Neural cell (in vitro differentiated cells): Measurements from ENCODE around the gene HS6ST3.

ENCODE experiments used
- CTCF ChIP-seq: fragments of 450-650 bp; IDR thresholded peaks from 2 replicates; pipeline ENCODE4 v1.5.1; 2014; ENCODE audit warnings: antibody characterized with exemption, mild to moderate bottlenecking, moderate library complexity; ENCODE audit not compliant: poor library complexity, severe bottlenecking
- EP300 ChIP-seq: fragments of 450-650 bp; conservative IDR thresholded peaks from 2 replicates; pipeline ENCODE4 v1.6.1; 2014; ENCODE audit warnings: antibody characterized with exemption, mild to moderate bottlenecking, moderate library complexity; ENCODE audit not compliant: poor library complexity, severe bottlenecking
- EZH2 ChIP-seq: fragments of 200-600, 300-800 bp; shearing (Covaris generic), sonication (generic); IDR thresholded peaks from 2 replicates; pipeline ENCODE4 v1.6.1; 2014; ENCODE audit warnings: antibody characterized with exemption, low read length, borderline replicate concordance, mild to moderate bottlenecking; ENCODE audit not compliant: insufficient read depth, poor library complexity, severe bottlenecking
- MXI1 ChIP-seq: fragments of 450-650 bp; conservative IDR thresholded peaks from 2 replicates; pipeline ENCODE4 v1.6.1; 2014; ENCODE audit warnings: antibody characterized with exemption, mild to moderate bottlenecking; ENCODE audit not compliant: poor library complexity, severe bottlenecking
- POLR2AphosphoS5 ChIP-seq: IDR thresholded peaks from 2 replicates; pipeline ENCODE4 v1.6.1; 2012
- RAD21 ChIP-seq: fragments of 450-650 bp; conservative IDR thresholded peaks from 2 replicates; pipeline ENCODE4 v1.6.1; 2014; ENCODE audit warnings: antibody characterized with exemption, mild to moderate bottlenecking, moderate library complexity
- SMC3 ChIP-seq: fragments of 450-650 bp; conservative IDR thresholded peaks from 2 replicates; pipeline ENCODE4 v1.6.1; 2014; ENCODE audit warnings: antibody characterized with exemption, mild to moderate bottlenecking, moderate library complexity; ENCODE audit not compliant: poor library complexity

GRCh38 chr13:96824140-96824539 lies 734.2 kb downstream of the HS6ST3 start:
- TF ChIP-seq CTCF (no peak), POLR2AphosphoS5 (no peak), EZH2 (no peak), SMC3 (no peak), RAD21 (no peak), EP300 (no peak), MXI1 (no peak)
